Loucy (cell line): ENCODE data around the gene LPIN2.

Experiments used
- H2AFZ ChIP-seq: fragments of 200-600 bp; sonication (generic); 2 replicates; pipeline ENCODE4 v1.6.0; 2016; ENCODE audit warnings: antibody characterized with exemption, mild to moderate bottlenecking, low read length, moderate library complexity
- H3F3A ChIP-seq: fragments of 200-600 bp; 2 replicates; pipeline ENCODE4 v1.6.0; 2016; ENCODE audit warnings: antibody characterized with exemption, low read depth, mild to moderate bottlenecking
- H3K27me3 ChIP-seq: fragments of 200-600 bp; sonication (generic); 2 replicates; pipeline ENCODE4 v1.6.1; 2014; ENCODE audit warnings: low read length, mild to moderate bottlenecking; ENCODE audit not compliant: insufficient read depth, poor library complexity, severe bottlenecking
- H3K36me3 ChIP-seq: fragments of 200-600 bp; sonication (generic); 2 replicates; pipeline ENCODE4 v1.6.1; 2016; ENCODE audit warnings: low read length; ENCODE audit not compliant: insufficient read depth
- H3K4me1 ChIP-seq: fragments of 200-600 bp; sonication (generic); 2 replicates; pipeline ENCODE4 v1.5.1; 2014; ENCODE audit warnings: low read length, mild to moderate bottlenecking; ENCODE audit not compliant: insufficient read depth, poor library complexity, severe bottlenecking
- H3K4me2 ChIP-seq: fragments of 200-600 bp; sonication (generic); 2 replicates; pipeline ENCODE4 v1.6.0; 2014; ENCODE audit warnings: antibody characterized with exemption, low read length, low read depth, mild to moderate bottlenecking; ENCODE audit not compliant: poor library complexity, severe bottlenecking
- H3K4me3 ChIP-seq: fragments of 200-600 bp; sonication (generic); 2 replicates; pipeline ENCODE4 v1.5.1; 2014; ENCODE audit warnings: low read length, mild to moderate bottlenecking, mixed read lengths; ENCODE audit not compliant: poor library complexity, severe bottlenecking
- H3K79me2 ChIP-seq: fragments of 200-600 bp; sonication (generic); 2 replicates; pipeline ENCODE4 v1.6.1; 2014; ENCODE audit warnings: low read length; ENCODE audit not compliant: insufficient read depth
- H3K9ac ChIP-seq: fragments of 200-600 bp; sonication (generic); 2 replicates; pipeline ENCODE4 v1.6.0; 2014; ENCODE audit warnings: mild to moderate bottlenecking, low read depth, low read length, moderate library complexity; ENCODE audit not compliant: poor library complexity, severe bottlenecking
- H3K9me2 ChIP-seq: fragments of 200-600 bp; sonication (generic); replicated peaks from 2 replicates; pipeline ENCODE4 v1.6.1; 2016; ENCODE audit warnings: low read depth, low read length, mixed read lengths
- H3K9me3 ChIP-seq: fragments of 200-600 bp; sonication (generic); 2 replicates; pipeline ENCODE4 v1.6.1; 2014; ENCODE audit warnings: mild to moderate bottlenecking, antibody characterized with exemption, low read length, low read depth; ENCODE audit not compliant: insufficient read depth
- H4K20me1 ChIP-seq: fragments of 200-600 bp; sonication (generic); 2 replicates; pipeline ENCODE4 v1.6.0; 2014; ENCODE audit warnings: antibody characterized with exemption, low read length, mild to moderate bottlenecking; ENCODE audit not compliant: insufficient read depth, poor library complexity, severe bottlenecking
- CTCF ChIP-seq: fragments of 200-600 bp; sonication (generic); conservative IDR thresholded peaks from 2 replicates; pipeline ENCODE4 v1.5.1; 2014; ENCODE audit warnings: mild to moderate bottlenecking, antibody characterized with exemption, low read length
- EZH2phosphoT487 ChIP-seq: fragments of 200-600 bp; IDR thresholded peaks from 2 replicates; pipeline ENCODE4 v1.6.1; 2018; ENCODE audit warnings: antibody characterized with exemption, mild to moderate bottlenecking, moderate library complexity, borderline replicate concordance

The LPIN2 gene

GRCh38 chr18:3059272-3059671 lies 46.3 kb upstream of the LPIN2 start:
- Histone ChIP-seq H3K4me1 (peaks cover 63% of the 10 kb centered on the region), H3K9me3 (no peaks in the 10 kb centered on the region), H2AFZ (no peak overlapping the region), H3K4me3 (no peak overlapping the region), H3K9ac (peak overlapping the region; percentile 61), H3F3A (peaks cover 25% of the 10 kb centered on the region), H3K4me2 (peak overlapping the region; percentile 79), H4K20me1 (no peaks in the 10 kb centered on the region), H3K27me3 (no peaks in the 10 kb centered on the region), H3K36me3 (no peaks in the 10 kb centered on the region), H3K79me2 (no peaks in the 10 kb centered on the region), H3K9me2 (no peaks in the 10 kb centered on the region)
- TF ChIP-seq EZH2phosphoT487 (no peak), CTCF (no peak)

DNA sequence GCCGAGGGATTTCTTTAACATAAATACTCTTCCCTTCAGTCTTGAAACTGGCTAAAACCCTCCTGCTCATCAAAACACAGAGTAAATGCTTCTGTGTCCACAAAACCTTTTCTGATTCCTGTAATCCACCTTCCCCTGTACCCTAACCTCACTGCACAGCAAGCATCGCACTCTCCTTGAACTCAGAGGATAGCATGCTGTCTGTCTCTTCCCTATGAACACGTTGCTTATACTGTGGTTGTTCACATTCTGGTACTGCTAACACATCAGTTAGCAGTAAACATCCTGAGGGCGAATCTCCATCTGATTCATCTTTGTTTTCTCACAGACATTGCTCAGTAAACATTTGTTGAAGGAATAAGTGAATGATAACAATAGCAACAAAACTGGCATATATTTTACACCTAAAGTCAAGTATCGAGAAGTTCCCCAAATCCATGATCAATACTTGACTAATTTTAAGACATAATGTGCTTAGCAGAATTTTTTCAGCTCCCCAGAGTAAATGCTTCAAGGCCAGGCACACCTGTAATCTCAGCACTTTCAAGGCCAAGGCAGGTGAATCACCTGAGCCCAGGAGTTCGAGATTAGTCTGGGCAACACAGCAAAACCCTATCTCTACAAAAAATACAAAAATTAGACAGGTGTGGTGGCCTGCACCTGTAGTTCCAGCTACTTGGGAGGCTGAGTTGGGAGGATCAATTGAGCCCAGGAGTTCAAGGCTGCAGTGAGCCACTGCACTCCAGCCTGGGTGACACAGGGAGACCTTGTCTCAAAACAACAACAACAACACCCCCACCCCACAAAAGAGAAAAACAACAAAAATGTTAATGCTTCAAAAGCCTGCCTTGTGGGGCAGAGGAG lies 45.6 kb upstream of the LPIN2 start:
- Histone ChIP-seq H3K9me3 (no peaks in the 10 kb centered on the region), H3K27me3 (no peaks in the 10 kb centered on the region), H3K4me2 (no peak overlapping the region), H3K4me3 (no peak overlapping the region), H3K36me3 (no peaks in the 10 kb centered on the region), H3K9ac (peak overlapping the region; percentile 61), H2AFZ (peak overlapping the region; percentile 53; the same call in 1 of the 2 replicates), H3K79me2 (no peaks in the 10 kb centered on the region), H3K4me1 (peaks cover 63% of the 10 kb centered on the region), H3F3A (peaks cover 25% of the 10 kb centered on the region), H4K20me1 (no peaks in the 10 kb centered on the region), H3K9me2 (no peaks in the 10 kb centered on the region)
- no peak for TF ChIP-seq CTCF
- no peak for TF ChIP-seq EZH2phosphoT487

- H2AFZ ChIP-seq: peak overlapping the region; percentile 29
- H3K9me3 ChIP-seq: no peaks in the 10 kb centered on the region
- H3K9me2 ChIP-seq: no peaks in the 10 kb centered on the region
- no peaks in the 10 kb centered on the region for H3K79me2 ChIP-seq
- TF ChIP-seq EZH2phosphoT487: no peak
- no peak for TF ChIP-seq CTCF
- H3F3A ChIP-seq: peaks cover 25% of the 10 kb centered on the region
- H4K20me1 ChIP-seq: no peaks in the 10 kb centered on the region
- H3K27me3 ChIP-seq: no peaks in the 10 kb centered on the region
- H3K4me3 ChIP-seq: no peak overlapping the region
- no peak overlapping the region for H3K4me2 ChIP-seq
- H3K9ac ChIP-seq: no peak overlapping the region
- peaks cover 54% of the 10 kb centered on the region for H3K4me1 ChIP-seq
- no peaks in the 10 kb centered on the region for H3K36me3 ChIP-seq
Observed at GRCh38 chr18:3057526-3057925, 44.6 kb upstream of the LPIN2 start.
